MM.1S (cell line): ENCODE measurements around the gene NUP210L.
"Not testable (repeated sequence)": the region's sequence is repeated elsewhere in the genome, so short reads cannot be mapped to it uniquely, and the experiment has no call there.

Experiments
- DNase-seq: peaks from one replicate; pipeline ENCODE4 v3.0.0-alpha.2; 2015
- H2AFZ ChIP-seq: fragments of 300-600 bp; sonication (generic); 2 replicates; pipeline ENCODE4 v1.6.0; 2016; ENCODE audit warnings: antibody characterized with exemption, low read length
- H3F3A ChIP-seq: fragments of 300-600 bp; sonication (generic); 2 replicates; pipeline ENCODE4 v1.6.1; 2016; ENCODE audit warnings: mild to moderate bottlenecking, antibody characterized with exemption, low read length, moderate library complexity, mixed read lengths; ENCODE audit not compliant: insufficient read depth
- H3K27ac ChIP-seq: fragments of 300-600 bp; sonication (generic); 2 replicates; pipeline ENCODE4 v1.5.1; 2016; ENCODE audit warnings: mild to moderate bottlenecking, low read length
- H3K27me3 ChIP-seq: fragments of 300-600 bp; sonication (generic); replicated peaks from 2 replicates; pipeline ENCODE4 v1.6.0; 2016; ENCODE audit warnings: low read length; ENCODE audit not compliant: insufficient read depth
- H3K36me3 ChIP-seq: fragments of 300-600 bp; sonication (generic); replicated peaks from 2 replicates; pipeline ENCODE4 v1.6.1; 2016; ENCODE audit warnings: mild to moderate bottlenecking, low read length, mixed read lengths; ENCODE audit not compliant: insufficient read depth
- H3K4me1 ChIP-seq: fragments of 300-600 bp; sonication (generic); 2 replicates; pipeline ENCODE4 v1.6.1; 2016; ENCODE audit warnings: low read length, mixed read lengths
- H3K4me2 ChIP-seq: fragments of 300-600 bp; sonication (generic); 2 replicates; pipeline ENCODE4 v1.6.0; 2016; ENCODE audit warnings: low read depth, low read length
- H3K4me3 ChIP-seq: fragments of 300-600 bp; sonication (generic); 2 replicates; pipeline ENCODE4 v1.5.1; 2016; ENCODE audit warnings: low read length, mixed read lengths
- H3K79me2 ChIP-seq: fragments of 300-600 bp; sonication (generic); 2 replicates; pipeline ENCODE4 v1.6.1; 2016; ENCODE audit warnings: mixed run types, low read length, mixed read lengths
- H3K9ac ChIP-seq: fragments of 300-600 bp; sonication (generic); 2 replicates; pipeline ENCODE4 v1.6.1; 2016; ENCODE audit warnings: low read length, mixed read lengths
- H3K9me2 ChIP-seq: fragments of 300-600 bp; sonication (generic); replicated peaks from 2 replicates; pipeline ENCODE4 v1.6.1; 2016; ENCODE audit warnings: mild to moderate bottlenecking, low read length, mixed read lengths; ENCODE audit not compliant: insufficient read depth
- H3K9me3 ChIP-seq: fragments of 300-600 bp; sonication (generic); replicated peaks from 2 replicates; pipeline ENCODE4 v1.6.1; 2016; ENCODE audit warnings: mild to moderate bottlenecking, low read length, mixed read lengths; ENCODE audit not compliant: insufficient read depth
- H4K20me1 ChIP-seq: fragments of 300-600 bp; sonication (generic); 2 replicates; pipeline ENCODE4 v1.6.1; 2016; ENCODE audit warnings: mild to moderate bottlenecking, low read length, moderate library complexity, mixed read lengths; ENCODE audit not compliant: insufficient read depth
- EZH2 ChIP-seq: fragments of 300-600 bp; sonication (generic); optimal IDR thresholded peaks from 2 replicates; pipeline ENCODE3; 2017; ENCODE audit warnings: low read depth, mild to moderate bottlenecking, antibody characterized with exemption, low read length, mixed read lengths
- EZH2phosphoT487 ChIP-seq: fragments of 300-600 bp; sonication (generic); IDR thresholded peaks from 2 replicates; pipeline ENCODE4 v1.6.1; 2018; ENCODE audit warnings: antibody characterized with exemption, low read length
- TF ChIP-seq, protein P1 (sequence below): fragments of 300-600 bp; sonication (generic); IDR thresholded peaks from 2 replicates; pipeline ENCODE4 v1.5.1; 2016; ENCODE audit warnings: antibody characterized with exemption, low read length, mixed read lengths

Gene NUP210L

DNA sequence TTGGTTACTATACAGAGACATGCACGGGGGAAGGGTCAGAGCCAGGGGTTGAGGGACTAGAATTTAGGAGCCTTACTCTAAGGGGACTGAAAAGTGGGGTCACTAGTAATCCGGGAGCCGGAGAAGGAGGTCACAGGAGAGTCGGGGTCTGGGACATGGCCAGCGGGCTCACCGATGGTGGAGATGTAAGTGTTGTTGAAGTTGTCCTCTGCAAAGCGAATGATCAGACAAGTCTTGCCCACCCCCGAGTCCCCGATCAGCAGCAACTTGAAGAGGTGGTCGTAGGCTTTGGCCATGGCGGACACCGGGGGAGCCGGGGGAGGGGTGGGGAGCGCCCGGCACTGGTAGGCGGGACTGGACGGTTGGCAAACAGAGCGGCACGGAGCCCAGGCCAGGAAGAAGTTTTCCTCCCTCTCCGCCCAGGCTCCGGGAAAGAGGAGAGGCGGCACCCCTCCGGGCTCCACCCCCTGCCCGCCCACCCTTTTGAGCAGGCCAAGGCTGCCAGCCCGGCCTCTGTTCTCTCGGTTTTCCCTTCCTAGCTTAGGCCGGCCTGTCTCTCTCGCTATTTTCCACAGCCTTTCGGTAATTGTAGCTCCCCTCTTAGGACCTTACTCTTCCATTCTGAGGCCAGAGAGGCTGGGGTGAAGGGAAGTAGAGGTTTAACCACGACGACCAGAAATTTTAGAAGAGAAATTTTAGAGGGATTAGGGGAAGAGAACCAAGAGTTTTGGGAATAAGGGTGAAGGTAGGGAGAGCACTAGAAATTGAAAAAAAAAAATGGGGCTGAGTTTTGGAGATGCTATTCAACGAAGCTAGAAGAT, 168.7 kb downstream of the NUP210L start, which contains the start of gene RAB13:
Gene RAB13 (minus strand): TSS at position 399 of the 821 bp plus-strand sequence. CDS start 103 bp downstream, at position 296.
- H3K9me2 ChIP-seq, result no peaks in the 10 kb centered on the region
- DNase-seq, result no peak
- H3K9me3 ChIP-seq, result no peaks in the 10 kb centered on the region
- peak within 1 kb of the TSS; percentile 90 for H2AFZ ChIP-seq
- H3K27ac ChIP-seq, result peak within 1 kb of the TSS; percentile 77
- H3K36me3 ChIP-seq, result no peaks in the 10 kb centered on the region; the same call in 1 of the 2 replicates
- peak within 1 kb of the TSS; percentile 85 for H3K4me2 ChIP-seq
- peak within 1 kb of the TSS; percentile 35; the same call in 1 of the 2 replicates for H3K9ac ChIP-seq
- 0 out of 2 replicates have a peak, but pooled peaks cover 2% of the 10 kb centered on the region for H3K4me1 ChIP-seq
- peaks cover 5% of the 10 kb centered on the region; the same call in 1 of the 2 replicates for H3K27me3 ChIP-seq
- TF ChIP-seq, protein P1, sequence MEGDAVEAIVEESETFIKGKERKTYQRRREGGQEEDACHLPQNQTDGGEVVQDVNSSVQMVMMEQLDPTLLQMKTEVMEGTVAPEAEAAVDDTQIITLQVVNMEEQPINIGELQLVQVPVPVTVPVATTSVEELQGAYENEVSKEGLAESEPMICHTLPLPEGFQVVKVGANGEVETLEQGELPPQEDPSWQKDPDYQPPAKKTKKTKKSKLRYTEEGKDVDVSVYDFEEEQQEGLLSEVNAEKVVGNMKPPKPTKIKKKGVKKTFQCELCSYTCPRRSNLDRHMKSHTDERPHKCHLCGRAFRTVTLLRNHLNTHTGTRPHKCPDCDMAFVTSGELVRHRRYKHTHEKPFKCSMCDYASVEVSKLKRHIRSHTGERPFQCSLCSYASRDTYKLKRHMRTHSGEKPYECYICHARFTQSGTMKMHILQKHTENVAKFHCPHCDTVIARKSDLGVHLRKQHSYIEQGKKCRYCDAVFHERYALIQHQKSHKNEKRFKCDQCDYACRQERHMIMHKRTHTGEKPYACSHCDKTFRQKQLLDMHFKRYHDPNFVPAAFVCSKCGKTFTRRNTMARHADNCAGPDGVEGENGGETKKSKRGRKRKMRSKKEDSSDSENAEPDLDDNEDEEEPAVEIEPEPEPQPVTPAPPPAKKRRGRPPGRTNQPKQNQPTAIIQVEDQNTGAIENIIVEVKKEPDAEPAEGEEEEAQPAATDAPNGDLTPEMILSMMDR, result no peak
- TF ChIP-seq EZH2phosphoT487, result no peak
- no peak for TF ChIP-seq EZH2
- H4K20me1 ChIP-seq, result no peaks in the 10 kb centered on the region
- peaks cover 6% of the 10 kb centered on the region for H3K79me2 ChIP-seq
- peak within 1 kb of the TSS; percentile 48 for H3K4me3 ChIP-seq
- H3F3A ChIP-seq, result peaks cover 12% of the 10 kb centered on the region

DNA sequence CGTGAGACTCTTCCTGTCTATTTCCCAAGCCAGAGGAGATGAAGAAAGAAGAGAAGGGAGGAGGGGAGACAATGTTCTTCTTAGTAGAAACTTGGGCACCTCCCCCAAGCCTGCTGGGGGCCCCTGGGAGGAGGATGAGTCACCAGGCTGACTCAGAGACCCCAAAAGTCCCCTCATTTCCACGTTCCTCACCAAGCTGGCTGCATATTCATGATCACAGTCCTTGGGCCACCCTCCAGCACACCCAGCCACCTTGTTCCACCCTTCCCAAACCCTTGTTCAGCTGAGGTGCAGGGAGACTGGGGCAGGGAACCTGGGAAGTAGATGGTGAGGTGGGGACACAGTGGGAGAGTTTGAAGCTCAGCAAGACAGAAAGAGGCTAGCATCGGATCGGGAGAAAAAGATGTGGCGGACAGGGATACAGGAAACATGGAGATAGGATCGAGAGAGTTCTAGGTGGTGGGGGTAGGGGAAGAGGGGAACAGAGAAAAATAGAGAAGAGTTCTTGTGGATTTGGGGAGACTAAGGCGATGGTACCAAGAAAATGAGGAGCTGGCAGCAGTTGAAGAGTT, 169.4 kb downstream of the NUP210L start:
- no peak for DNase-seq
- no peak overlapping the region for H3K4me3 ChIP-seq
- H3K27ac ChIP-seq, result no peak overlapping the region
- no peaks in the 10 kb centered on the region for H3K36me3 ChIP-seq
- no peak overlapping the region for H3K4me2 ChIP-seq
- no peaks in the 10 kb centered on the region for H3K9me2 ChIP-seq
- H3K27me3 ChIP-seq, result peaks cover 5% of the 10 kb centered on the region; the same call in 1 of the 2 replicates
- H3K79me2 ChIP-seq, result no peaks in the 10 kb centered on the region
- no peaks in the 10 kb centered on the region for H3K9me3 ChIP-seq
- no peaks in the 10 kb centered on the region for H4K20me1 ChIP-seq
- peaks cover 9% of the 10 kb centered on the region for H3F3A ChIP-seq
- H2AFZ ChIP-seq, result no peak overlapping the region
- H3K4me1 ChIP-seq, result 0 out of 2 replicates have a peak, but pooled peaks cover 2% of the 10 kb centered on the region
- no peak overlapping the region for H3K9ac ChIP-seq
- TF ChIP-seq EZH2, result no peak

DNA sequence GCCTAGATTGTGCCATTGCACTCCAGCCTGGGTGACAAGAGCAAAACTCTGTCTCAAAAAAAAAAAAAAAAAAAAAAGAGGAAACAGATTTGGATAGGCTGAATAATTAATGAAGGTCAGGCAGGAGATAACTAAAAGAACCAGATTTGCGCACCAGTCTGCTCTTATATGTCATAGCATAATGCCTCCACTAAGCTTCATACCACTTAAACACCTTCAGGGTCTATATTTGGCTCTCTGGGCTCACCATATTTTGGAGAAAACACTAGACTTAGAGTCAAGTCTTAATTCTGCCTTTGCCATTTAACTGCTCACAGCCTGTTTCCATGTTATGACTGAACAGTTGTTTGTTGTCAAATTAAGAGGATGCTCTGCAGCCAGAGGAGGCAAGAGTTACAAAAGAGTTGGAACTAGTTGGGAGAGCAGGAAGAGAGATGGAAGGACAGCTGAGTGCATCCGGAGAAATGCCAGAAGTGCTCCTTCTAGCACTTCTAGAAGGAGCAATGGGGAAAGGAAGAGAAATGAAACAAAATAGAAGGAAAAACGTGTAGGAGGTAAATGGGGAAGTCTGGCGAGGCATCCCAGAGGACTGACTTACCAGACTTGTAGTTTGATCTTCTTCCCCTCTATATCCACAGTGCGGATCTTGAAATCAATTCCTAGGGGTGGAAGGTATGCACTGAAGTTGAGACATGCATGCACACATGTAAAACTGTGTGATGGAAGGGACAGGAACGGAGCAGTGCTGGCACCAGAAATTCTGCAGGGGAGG, 170.6 kb downstream of the NUP210L start:
- no peaks in the 10 kb centered on the region for H3K79me2 ChIP-seq
- H3K27me3 ChIP-seq, result peaks cover 5% of the 10 kb centered on the region; the same call in 1 of the 2 replicates
- DNase-seq, result no peak
- no peak overlapping the region for H2AFZ ChIP-seq
- H3K27ac ChIP-seq, result no peak overlapping the region
- H4K20me1 ChIP-seq, result no peaks in the 10 kb centered on the region
- 0 out of 2 replicates have a peak, but pooled peaks cover 2% of the 10 kb centered on the region for H3K4me1 ChIP-seq
- H3K36me3 ChIP-seq, result no peaks in the 10 kb centered on the region
- H3K9ac ChIP-seq, result no peak overlapping the region
- no peak for TF ChIP-seq EZH2phosphoT487
- TF ChIP-seq EZH2, result no peak
- TF ChIP-seq, protein P1, result no peak
- peaks cover 9% of the 10 kb centered on the region for H3F3A ChIP-seq
- H3K4me3 ChIP-seq, result no peak overlapping the region
- no peak overlapping the region for H3K4me2 ChIP-seq
- H3K9me2 ChIP-seq, result no peaks in the 10 kb centered on the region
- H3K9me3 ChIP-seq, result no peaks in the 10 kb centered on the region

DNA sequence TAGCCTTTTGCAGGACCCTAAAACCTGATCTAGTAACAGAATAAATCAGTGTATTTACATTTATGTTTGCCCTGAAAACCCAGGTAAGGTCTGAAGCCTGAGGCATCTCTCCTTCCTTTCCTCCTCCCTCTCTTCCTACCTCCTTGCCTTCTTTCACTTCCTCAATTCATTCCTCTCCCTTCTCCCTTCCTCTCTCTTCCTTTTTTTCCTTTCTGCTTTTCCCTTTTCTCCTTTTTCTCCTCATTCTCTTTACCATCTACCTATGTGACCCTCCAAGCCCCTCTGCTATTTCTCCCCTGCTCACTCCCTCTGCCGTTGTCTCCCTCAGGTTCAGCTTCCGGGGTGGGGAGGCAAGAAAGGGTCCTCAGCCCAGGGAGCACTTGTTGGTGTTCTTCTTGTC, 173.1 kb downstream of the NUP210L start:
- H3K9ac ChIP-seq, H4K20me1 ChIP-seq, H3K4me3 ChIP-seq, H3K79me2 ChIP-seq, DNase-seq, H3K27ac ChIP-seq, H3K36me3 ChIP-seq, H2AFZ ChIP-seq, H3K4me2 ChIP-seq, H3K9me2 ChIP-seq, H3F3A ChIP-seq, H3K4me1 ChIP-seq, H3K9me3 ChIP-seq, H3K27me3 ChIP-seq: not testable (repeated sequence)

DNA sequence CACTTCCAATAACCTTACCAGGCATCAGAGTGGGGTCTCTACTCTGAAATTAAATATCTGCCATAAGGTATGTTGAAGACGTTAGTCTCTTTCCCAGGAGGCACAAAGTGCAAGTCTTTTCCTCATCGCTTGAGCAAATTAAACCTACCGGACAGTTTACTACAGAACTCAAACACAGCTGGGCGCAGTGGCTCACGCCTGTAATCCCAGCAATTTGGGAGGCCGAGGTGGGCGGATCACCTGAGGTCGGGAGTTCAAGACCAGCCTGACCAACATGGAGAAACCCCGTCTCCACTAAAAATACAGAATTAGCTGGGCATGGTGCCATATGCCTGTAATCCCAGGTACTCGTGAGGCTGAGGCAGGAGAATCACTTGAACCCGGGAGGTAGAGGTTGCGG, 175.8 kb downstream of the NUP210L start:
- H3K27me3 ChIP-seq, H3F3A ChIP-seq, H3K4me3 ChIP-seq, H3K9ac ChIP-seq, H3K36me3 ChIP-seq, H4K20me1 ChIP-seq, H2AFZ ChIP-seq, H3K9me2 ChIP-seq, DNase-seq, H3K27ac ChIP-seq, H3K9me3 ChIP-seq, H3K4me2 ChIP-seq: not testable (repeated sequence)
- H3K79me2 ChIP-seq, result peaks cover 23% of the 10 kb centered on the region
- H3K4me1 ChIP-seq, result peaks cover 15% of the 10 kb centered on the region
